HG03066 (cell line): ENCODE data around the gene CPNE1.
"Not testable (repeated sequence)": the region's sequence is repeated elsewhere in the genome, so short reads cannot be mapped to it uniquely, and the experiment has no call there.

ENCODE experiments used
- ATAC-seq: cut with Tn5 transposase; IDR thresholded peaks from one replicate; pipeline ENCODE4 v1.9.1; 2021; ENCODE audit warnings: low read depth; ENCODE audit not compliant: unreplicated experiment

Gene CPNE1

GRCh38 chr20:35664466-35665206 lies at the start of gene CPNE1, which contains the start of gene RBM12:
TSS of gene CPNE1 (minus strand) at chr20:35664900. CDS start at chr20:35632923, 31,977 bp downstream.
TSS of gene RBM12 (minus strand) at chr20:35664900. CDS start at chr20:35655322, 9,578 bp downstream.
- ATAC-seq: peak; percentile 74

GRCh38 chr20:35714127-35714526 lies 49.4 kb upstream of the CPNE1 start:
- ATAC-seq: no peak

- not testable (repeated sequence) for ATAC-seq
Measured at GRCh38 chr20:35713120-35713519, 48.4 kb upstream of the CPNE1 start.

GRCh38 chr20:35711588-35712209 lies 47.0 kb upstream of the CPNE1 start:
- no peak for ATAC-seq

- ATAC-seq: no peak
Measured at GRCh38 chr20:35710884-35711587, 46.3 kb upstream of the CPNE1 start.

- ATAC-seq: no peak
Measured at GRCh38 chr20:35710039-35710438, 45.3 kb upstream of the CPNE1 start.

GRCh38 chr20:35709259-35709658 lies 44.6 kb upstream of the CPNE1 start:
- no peak for ATAC-seq

GRCh38 chr20:35708502-35708901 lies 43.8 kb upstream of the CPNE1 start:
- no peak for ATAC-seq

GRCh38 chr20:35706591-35707529 lies 42.2 kb upstream of the CPNE1 start:
- ATAC-seq: not testable (repeated sequence)

- not testable (repeated sequence) for ATAC-seq
Measured at GRCh38 chr20:35705894-35706293, 41.2 kb upstream of the CPNE1 start.

- ATAC-seq: no peak
Measured at GRCh38 chr20:35704514-35705261, 40.0 kb upstream of the CPNE1 start.

GRCh38 chr20:35702824-35703695 lies 38.4 kb upstream of the CPNE1 start:
- no peak for ATAC-seq

GRCh38 chr20:35702051-35702823 lies 37.5 kb upstream of the CPNE1 start:
- ATAC-seq: no peak

GRCh38 chr20:35700625-35701148 lies 36.0 kb upstream of the CPNE1 start:
- ATAC-seq: no peak

- ATAC-seq: no peak
Measured at GRCh38 chr20:35699957-35700624, 35.4 kb upstream of the CPNE1 start.

GRCh38 chr20:35699127-35699956 lies 34.6 kb upstream of the CPNE1 start, which contains the start of the genes NFS1 and ROMO1:
TSS of gene NFS1 (minus strand) at chr20:35699352. CDS start at chr20:35699288, 64 bp downstream.
TSS of gene ROMO1 (plus strand) at chr20:35699405. CDS start at chr20:35699633, 228 bp downstream.
- ATAC-seq: peak; percentile 79
